Left lung (tissue), 10 donors: ENCODE data around the gene KDM3A. TPM values are rescaled to one million over a fixed set of nuclear protein-coding genes. Genes with fewer than 3 reads are reported as not detected.
A peak's percentile ranks its signal among the peaks of the same experiment; 100 is the strongest.

ENCODE experiments used
- ATAC-seq: fragments of 200-7000 bp; cut with Tn5 transposase; one replicate; pipeline ENCODE4 v1.9.1; 2020; ENCODE audit warnings: moderate library complexity
- DNase-seq, 4 donors: peaks; one replicate each; pipeline ENCODE4 v3.0.0-alpha.2; 2013 to 2020
- H3K27ac ChIP-seq, 2 donors: fragments of 200-600 bp; sonication (generic) in 1 of 2; one replicate each; pipeline versions ENCODE4 v1.5.0 to v1.8.0; 2020 to 2021
- H3K27me3 ChIP-seq, 2 donors: fragments of 200-600 bp; sonication (generic) in 1 of 2; one replicate each; pipeline versions ENCODE4 v1.5.0 to v1.8.0; 2020 to 2021
- H3K36me3 ChIP-seq, 2 donors: fragments of 200-600 bp; sonication (generic) in 1 of 2; one replicate each; pipeline versions ENCODE4 v1.5.0 to v1.8.0; 2020 to 2021
- H3K4me1 ChIP-seq, 2 donors: fragments of 200-600 bp; one replicate each; pipeline ENCODE4 v1.8.0; 2021
- H3K4me3 ChIP-seq, 2 donors: fragments of 200-600 bp; sonication (generic) in 1 of 2; one replicate each; pipeline versions ENCODE4 v1.5.0 to v1.8.0; 2020 to 2021; ENCODE audit warnings: mild to moderate bottlenecking in 1 of 2
- H3K9me3 ChIP-seq, 2 donors: fragments of 200-600 bp; sonication (generic) in 1 of 2; one replicate each; pipeline versions ENCODE4 v1.5.0 to v1.8.0; 2020 to 2021
- CTCF ChIP-seq, 2 donors: fragments of 200-600 bp; sonication (generic) in 1 of 2; IDR thresholded peaks; one replicate each; pipeline versions ENCODE4 v1.5.0 to v1.8.0; 2021; ENCODE audit warnings: antibody characterized with exemption in 2 of 2
- intact Hi-C, 2 donors: fragments of 100-400 bp; cut with DNase I; formaldehyde crosslinking; loops; one replicate each; pipeline versions ENCODE4 v1.11.2 to v1.14.2; 2022
- polyA plus RNA-seq, 6 donors: library from polyadenylated mRNA; unstranded; fragments of 120-200 nt; gene quantifications; one replicate each; pipeline ENCODE4 v1.2.1, GENCODE V29; 2013; ENCODE audit not compliant: insufficient read length in 6 of 6
- total RNA-seq, 2 donors: library from RNA; stranded (reverse); fragmentation: NEBNext Ultra II Directional; extraction: Animal tissue kit (Norgen Biotek cat#: 25700); gene quantifications; one replicate each; pipeline ENCODE4 v1.2.1, GENCODE V29; 2021
- donor health status: DM: no; HTN: yes; CAD: no.
- donor health status: DM: no; HTN: no; CAD: no.

Gene KDM3A
- total and polyA plus RNA-seq, 8 donors, result 39.3 to 115 (median 73.8) TPM

- H3K27me3 ChIP-seq, result no peaks in the 10 kb centered on the region
- H3K4me3 ChIP-seq, result no peak overlapping the region
- no peak for ATAC-seq
- H3K9me3 ChIP-seq, result no peaks in the 10 kb centered on the region
- intact Hi-C loops, result no loop called here
- H3K27ac ChIP-seq, result no peak overlapping the region
- no peak for TF ChIP-seq CTCF (IDR thresholded peaks at IDR 0.05)
- no peaks in the 10 kb centered on the region for H3K36me3 ChIP-seq
- DNase-seq, result no peak
- H3K4me1 ChIP-seq, result peaks cover 0 to 9% of the 10 kb centered on the region in 2 donors
Measured at GRCh38 chr2:86411396-86411795, 29.8 kb upstream of the KDM3A start.

GRCh38 chr2:86412007-86412406 is 29.2 kb upstream of the KDM3A start:
- no peak for TF ChIP-seq CTCF (IDR thresholded peaks at IDR 0.05)
- no peaks in the 10 kb centered on the region for H3K36me3 ChIP-seq
- ATAC-seq, result no peak
- DNase-seq, result no peak
- intact Hi-C loops, result no loop called here
- H3K4me3 ChIP-seq, result no peak overlapping the region
- H3K9me3 ChIP-seq, result no peaks in the 10 kb centered on the region
- peaks cover 0 to 15% of the 10 kb centered on the region in 2 donors for H3K4me1 ChIP-seq
- H3K27me3 ChIP-seq, result no peaks in the 10 kb centered on the region
- no peak overlapping the region for H3K27ac ChIP-seq

- Histone ChIP-seq H3K9me3 (no peaks in the 10 kb centered on the region), H3K4me3 (peak overlapping the region in 1 of 2 donors; percentile 8), H3K27ac (no peak overlapping the region), H3K27me3 (no peaks in the 10 kb centered on the region), H3K36me3 (no peaks in the 10 kb centered on the region), H3K4me1 (peaks cover 0 to 15% of the 10 kb centered on the region in 2 donors)
- DNase-seq, result peak in 2 of 4 donors; percentile 7 to 12
- no peak for ATAC-seq
- intact Hi-C loops, result no loop called here
- no peak for TF ChIP-seq CTCF (IDR thresholded peaks at IDR 0.05)
Measured at GRCh38 chr2:86413296-86414094, 27.7 kb upstream of the KDM3A start.

- Histone ChIP-seq H3K4me1 (peaks cover 0 to 15% of the 10 kb centered on the region in 2 donors), H3K27me3 (no peaks in the 10 kb centered on the region), H3K27ac (no peak overlapping the region), H3K9me3 (no peaks in the 10 kb centered on the region), H3K36me3 (no peaks in the 10 kb centered on the region), H3K4me3 (no peak overlapping the region)
- no peak for TF ChIP-seq CTCF (IDR thresholded peaks at IDR 0.05)
- intact Hi-C loops, result no loop called here
- ATAC-seq (no peak), DNase-seq (no peak)
Measured at GRCh38 chr2:86414996-86415395, 26.2 kb upstream of the KDM3A start.

- DNase-seq, result no peak
- intact Hi-C loops, result no loop called here
- no peaks in the 10 kb centered on the region for H3K9me3 ChIP-seq
- H3K27me3 ChIP-seq, result no peaks in the 10 kb centered on the region
- no peak for ATAC-seq
- no peaks in the 10 kb centered on the region for H3K36me3 ChIP-seq
- H3K27ac ChIP-seq, result no peak overlapping the region
- no peak for TF ChIP-seq CTCF (IDR thresholded peaks at IDR 0.05)
- peaks cover 0 to 15% of the 10 kb centered on the region in 2 donors for H3K4me1 ChIP-seq
- H3K4me3 ChIP-seq, result no peak overlapping the region
Measured at GRCh38 chr2:86416146-86416545, 25.0 kb upstream of the KDM3A start.
